H1 (cell line): ENCODE measurements around the gene TMEM151A.

Experiments
- CTBP2 ChIP-seq: IDR thresholded peaks from 2 replicates; pipeline ENCODE4 v1.7.0; 2011; ENCODE audit warnings: borderline replicate concordance, mild to moderate bottlenecking, moderate library complexity, mixed read lengths, low read length; ENCODE audit not compliant: insufficient read depth, insufficient read length
- JUN ChIP-seq: IDR thresholded peaks from 2 replicates; pipeline ENCODE4 v1.6.1; 2011; ENCODE audit warnings: low read depth, mild to moderate bottlenecking, improper control_type of control experiment, low read length
- RFX5 ChIP-seq: IDR thresholded peaks from 2 replicates; pipeline ENCODE4 v1.6.1; 2011; ENCODE audit warnings: low read depth, low read length, improper control_type of control experiment, borderline replicate concordance
- TAF1 ChIP-seq: IDR thresholded peaks from 2 replicates; pipeline ENCODE4 v1.6.1; 2011; ENCODE audit warnings: mild to moderate bottlenecking, low read depth, low read length
- TF ChIP-seq, protein P1 (sequence below): IDR thresholded peaks from 2 replicates; pipeline ENCODE4 v1.6.1; 2011; ENCODE audit warnings: low read length, improper control_type of control experiment
- TF ChIP-seq, protein P2 (sequence below), 3 experiments: IDR thresholded peaks; 1 replicate in 2 of 3; 2 replicates in 1 of 3; pipeline versions ENCODE4 v1.5.1 to v1.6.1; 2011; ENCODE audit warnings: low read length in 3 of 3, mild to moderate bottlenecking in 3 of 3, inconsistent platforms in 2 of 3, low read depth in 1 of 3, moderate library complexity in 1 of 3; ENCODE audit not compliant: insufficient read depth in 1 of 3; ENCODE audit errors: control extremely low read depth in 1 of 3

DNA sequence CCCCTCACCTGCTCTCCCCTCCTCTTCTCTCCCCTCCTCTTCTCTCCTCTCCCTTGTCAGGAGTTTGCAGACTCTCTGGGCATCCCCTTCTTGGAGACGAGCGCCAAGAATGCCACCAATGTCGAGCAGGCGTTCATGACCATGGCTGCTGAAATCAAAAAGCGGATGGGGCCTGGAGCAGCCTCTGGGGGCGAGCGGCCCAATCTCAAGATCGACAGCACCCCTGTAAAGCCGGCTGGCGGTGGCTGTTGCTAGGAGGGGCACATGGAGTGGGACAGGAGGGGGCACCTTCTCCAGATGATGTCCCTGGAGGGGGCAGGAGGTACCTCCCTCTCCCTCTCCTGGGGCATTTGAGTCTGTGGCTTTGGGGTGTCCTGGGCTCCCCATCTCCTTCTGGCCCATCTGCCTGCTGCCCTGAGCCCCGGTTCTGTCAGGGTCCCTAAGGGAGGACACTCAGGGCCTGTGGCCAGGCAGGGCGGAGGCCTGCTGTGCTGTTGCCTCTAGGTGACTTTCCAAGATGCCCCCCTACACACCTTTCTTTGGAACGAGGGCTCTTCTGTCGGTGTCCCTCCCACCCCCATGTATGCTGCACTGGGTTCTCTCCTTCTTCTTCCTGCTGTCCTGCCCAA, 15.6 kb upstream of the TMEM151A start:
- no peak for TF ChIP-seq CTBP2
- TF ChIP-seq, protein P1, sequence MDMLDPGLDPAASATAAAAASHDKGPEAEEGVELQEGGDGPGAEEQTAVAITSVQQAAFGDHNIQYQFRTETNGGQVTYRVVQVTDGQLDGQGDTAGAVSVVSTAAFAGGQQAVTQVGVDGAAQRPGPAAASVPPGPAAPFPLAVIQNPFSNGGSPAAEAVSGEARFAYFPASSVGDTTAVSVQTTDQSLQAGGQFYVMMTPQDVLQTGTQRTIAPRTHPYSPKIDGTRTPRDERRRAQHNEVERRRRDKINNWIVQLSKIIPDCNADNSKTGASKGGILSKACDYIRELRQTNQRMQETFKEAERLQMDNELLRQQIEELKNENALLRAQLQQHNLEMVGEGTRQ: no peak
- no peak for TF ChIP-seq TAF1
- TF ChIP-seq, protein P2, sequence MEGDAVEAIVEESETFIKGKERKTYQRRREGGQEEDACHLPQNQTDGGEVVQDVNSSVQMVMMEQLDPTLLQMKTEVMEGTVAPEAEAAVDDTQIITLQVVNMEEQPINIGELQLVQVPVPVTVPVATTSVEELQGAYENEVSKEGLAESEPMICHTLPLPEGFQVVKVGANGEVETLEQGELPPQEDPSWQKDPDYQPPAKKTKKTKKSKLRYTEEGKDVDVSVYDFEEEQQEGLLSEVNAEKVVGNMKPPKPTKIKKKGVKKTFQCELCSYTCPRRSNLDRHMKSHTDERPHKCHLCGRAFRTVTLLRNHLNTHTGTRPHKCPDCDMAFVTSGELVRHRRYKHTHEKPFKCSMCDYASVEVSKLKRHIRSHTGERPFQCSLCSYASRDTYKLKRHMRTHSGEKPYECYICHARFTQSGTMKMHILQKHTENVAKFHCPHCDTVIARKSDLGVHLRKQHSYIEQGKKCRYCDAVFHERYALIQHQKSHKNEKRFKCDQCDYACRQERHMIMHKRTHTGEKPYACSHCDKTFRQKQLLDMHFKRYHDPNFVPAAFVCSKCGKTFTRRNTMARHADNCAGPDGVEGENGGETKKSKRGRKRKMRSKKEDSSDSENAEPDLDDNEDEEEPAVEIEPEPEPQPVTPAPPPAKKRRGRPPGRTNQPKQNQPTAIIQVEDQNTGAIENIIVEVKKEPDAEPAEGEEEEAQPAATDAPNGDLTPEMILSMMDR (IDR thresholded peaks at IDR 0.05; ENCODE audit: control extremely low read depth in 1 of 3, insufficient read depth in 1 of 3, low read depth in 1 of 3, low read length in 3 of 3): no peak
- TF ChIP-seq JUN: no peak
- no peak for TF ChIP-seq RFX5
